T-helper 22 cell (primary cell): ENCODE data around the gene POFUT2.

ENCODE experiments used
- DNase-seq: peaks from one replicate; pipeline ENCODE4 v3.0.0-alpha.2; 2020; ENCODE audit warnings: low read depth

Gene POFUT2

GRCh38 chr21:45222001-45222400, 65.7 kb downstream of the POFUT2 start:
- DNase-seq, result no peak

- DNase-seq, result no peak
Measured at GRCh38 chr21:45220714-45221490, 66.8 kb downstream of the POFUT2 start.

- no peak for DNase-seq
Measured at GRCh38 chr21:45220071-45220481, 67.6 kb downstream of the POFUT2 start.

GRCh38 chr21:45219517-45219916, 68.2 kb downstream of the POFUT2 start:
- DNase-seq, result no peak

DNA sequence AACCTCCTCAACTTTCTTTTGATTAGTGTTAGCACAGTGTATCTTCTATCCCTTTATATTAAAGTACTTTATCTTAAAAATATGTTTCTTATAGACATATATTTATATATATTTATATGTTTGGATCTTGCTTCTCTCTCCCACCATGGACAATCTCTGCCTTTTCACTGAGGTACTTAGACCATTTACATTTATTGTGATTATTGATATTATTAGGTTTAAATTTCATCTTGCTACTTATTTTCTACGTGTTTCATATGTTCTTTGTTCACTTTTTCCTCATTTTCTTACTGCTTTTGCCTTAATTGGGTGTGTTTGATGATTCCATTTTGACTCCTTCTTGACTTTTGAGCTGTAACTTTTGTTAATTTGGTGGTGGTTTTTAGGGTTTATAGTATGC, 70.7 kb downstream of the POFUT2 start:
- DNase-seq, result no peak

DNA sequence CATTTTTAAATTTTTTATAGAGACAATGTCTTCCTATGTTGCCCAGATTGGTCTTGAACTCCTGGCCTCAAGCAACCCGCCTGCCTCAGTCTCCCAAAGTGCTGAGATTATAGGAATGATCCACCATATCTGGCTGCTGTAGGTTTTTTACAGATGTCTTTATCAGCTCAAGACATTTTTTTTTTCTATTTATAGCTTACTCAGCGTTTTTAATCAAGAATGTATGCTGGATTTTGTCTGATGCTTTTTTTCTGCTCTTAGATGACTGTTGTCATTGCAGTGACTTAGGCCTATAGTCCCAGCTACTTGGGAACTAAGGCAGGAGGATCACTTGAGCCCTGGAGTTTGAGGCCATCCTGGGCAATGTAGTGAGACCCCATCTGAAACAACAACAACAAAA, 72.5 kb downstream of the POFUT2 start:
- DNase-seq, result no peak
